Astrocyte of the spinal cord (primary cell): ENCODE measurements around the gene DNAH10.
A peak's percentile ranks its signal among the peaks of the same experiment; 100 is the strongest.

ENCODE experiments used
- DNase-seq: peaks from one replicate; pipeline ENCODE4 v3.0.0; 2011; ENCODE audit warnings: low read depth, low spot score
- H3K4me3 ChIP-seq: 2 replicates; pipeline ENCODE4 v1.5.1; 2011; ENCODE audit warnings: low read depth, mild to moderate bottlenecking, low read length, moderate library complexity
- in situ Hi-C: cut with HindIII; loops from 2 replicates; pipeline ENCODE4 v1.10.0; 2017; ENCODE audit warnings: low sequenced_read_pairs
- TF ChIP-seq, protein P1 (sequence below): IDR thresholded peaks from 2 replicates; pipeline ENCODE4 v1.5.1; 2012; ENCODE audit warnings: low read depth, mild to moderate bottlenecking, low read length, inconsistent platforms

The DNAH10 gene

DNA sequence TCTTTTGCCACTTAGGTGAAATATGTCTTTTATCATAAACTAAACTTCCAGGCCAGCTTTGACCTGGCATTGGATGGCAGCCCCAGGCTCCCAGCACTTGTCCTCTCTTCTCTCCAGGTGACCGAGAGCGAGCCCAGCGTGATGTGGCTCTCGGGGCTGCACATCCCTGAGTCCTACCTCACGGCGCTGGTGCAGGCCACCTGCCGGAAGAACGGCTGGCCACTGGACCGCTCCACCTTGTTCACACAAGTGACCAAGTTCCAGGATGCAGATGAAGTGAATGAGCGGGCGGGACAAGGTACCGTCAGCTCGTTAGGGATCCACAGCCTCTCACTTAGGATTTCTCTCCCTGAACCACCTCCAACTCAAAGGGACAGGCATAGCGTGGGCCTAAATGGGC lies 171.1 kb downstream of the DNAH10 start:
- in situ Hi-C loops: no loop called here
- no peak overlapping the region for H3K4me3 ChIP-seq
- no peak for DNase-seq
- TF ChIP-seq, protein P1, sequence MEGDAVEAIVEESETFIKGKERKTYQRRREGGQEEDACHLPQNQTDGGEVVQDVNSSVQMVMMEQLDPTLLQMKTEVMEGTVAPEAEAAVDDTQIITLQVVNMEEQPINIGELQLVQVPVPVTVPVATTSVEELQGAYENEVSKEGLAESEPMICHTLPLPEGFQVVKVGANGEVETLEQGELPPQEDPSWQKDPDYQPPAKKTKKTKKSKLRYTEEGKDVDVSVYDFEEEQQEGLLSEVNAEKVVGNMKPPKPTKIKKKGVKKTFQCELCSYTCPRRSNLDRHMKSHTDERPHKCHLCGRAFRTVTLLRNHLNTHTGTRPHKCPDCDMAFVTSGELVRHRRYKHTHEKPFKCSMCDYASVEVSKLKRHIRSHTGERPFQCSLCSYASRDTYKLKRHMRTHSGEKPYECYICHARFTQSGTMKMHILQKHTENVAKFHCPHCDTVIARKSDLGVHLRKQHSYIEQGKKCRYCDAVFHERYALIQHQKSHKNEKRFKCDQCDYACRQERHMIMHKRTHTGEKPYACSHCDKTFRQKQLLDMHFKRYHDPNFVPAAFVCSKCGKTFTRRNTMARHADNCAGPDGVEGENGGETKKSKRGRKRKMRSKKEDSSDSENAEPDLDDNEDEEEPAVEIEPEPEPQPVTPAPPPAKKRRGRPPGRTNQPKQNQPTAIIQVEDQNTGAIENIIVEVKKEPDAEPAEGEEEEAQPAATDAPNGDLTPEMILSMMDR: no peak

DNA sequence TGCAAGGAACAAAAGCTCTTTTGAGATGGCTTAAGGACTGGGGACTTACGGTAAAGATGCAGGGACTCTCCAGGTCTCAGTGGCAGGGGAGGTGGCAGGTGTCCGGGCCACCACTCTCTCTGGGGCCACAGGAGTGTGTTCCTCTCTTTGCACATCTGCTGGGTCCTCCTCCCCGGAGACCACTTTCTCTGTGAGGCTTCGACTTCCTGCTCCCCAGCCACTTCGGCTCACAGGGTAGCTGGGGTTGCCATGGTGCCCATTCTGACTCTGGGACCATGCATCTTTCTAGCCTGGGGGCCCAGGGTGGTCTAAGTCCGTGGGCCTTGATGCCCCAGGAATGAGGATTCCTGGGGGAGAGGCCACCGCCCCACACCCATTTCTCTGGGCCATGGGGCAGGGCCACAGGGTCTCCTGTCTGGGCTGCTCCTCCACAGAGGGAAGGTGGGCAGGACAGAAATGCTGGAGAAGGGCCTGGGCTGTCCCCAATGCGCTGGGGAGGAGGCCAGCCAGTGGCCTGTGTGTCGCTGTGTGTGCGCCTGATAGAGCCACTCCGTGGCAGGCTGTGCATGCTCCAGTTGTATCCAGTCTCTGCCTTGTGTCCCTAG lies 172.0 kb downstream of the DNAH10 start:
- in situ Hi-C loops: no loop called here
- TF ChIP-seq, protein P1: no peak
- DNase-seq: no peak
- H3K4me3 ChIP-seq: no peak overlapping the region

DNA sequence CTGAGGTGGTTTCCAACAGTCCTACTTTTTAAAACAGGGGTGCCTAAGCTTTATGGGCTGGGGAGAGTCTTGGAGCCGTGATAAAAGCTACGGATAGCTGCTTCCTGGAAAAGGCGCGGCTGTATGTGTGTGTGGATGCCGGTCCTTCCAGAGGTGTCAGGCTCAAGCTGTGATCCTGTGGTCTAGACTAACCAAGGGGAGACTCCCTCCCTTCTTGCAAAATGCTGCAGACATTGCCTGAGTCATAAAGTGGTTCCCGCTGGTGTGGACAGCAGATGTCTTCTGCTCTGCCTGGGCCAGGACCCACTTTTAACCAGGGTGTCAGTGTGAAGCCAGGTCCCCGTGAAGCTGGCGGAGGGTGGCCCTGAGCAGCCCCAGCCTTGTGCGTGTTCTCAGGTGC lies 172.7 kb downstream of the DNAH10 start:
- peak; percentile 35 for DNase-seq
- in situ Hi-C loops: no loop called here
- no peak overlapping the region for H3K4me3 ChIP-seq
- TF ChIP-seq, protein P1: no peak

DNA sequence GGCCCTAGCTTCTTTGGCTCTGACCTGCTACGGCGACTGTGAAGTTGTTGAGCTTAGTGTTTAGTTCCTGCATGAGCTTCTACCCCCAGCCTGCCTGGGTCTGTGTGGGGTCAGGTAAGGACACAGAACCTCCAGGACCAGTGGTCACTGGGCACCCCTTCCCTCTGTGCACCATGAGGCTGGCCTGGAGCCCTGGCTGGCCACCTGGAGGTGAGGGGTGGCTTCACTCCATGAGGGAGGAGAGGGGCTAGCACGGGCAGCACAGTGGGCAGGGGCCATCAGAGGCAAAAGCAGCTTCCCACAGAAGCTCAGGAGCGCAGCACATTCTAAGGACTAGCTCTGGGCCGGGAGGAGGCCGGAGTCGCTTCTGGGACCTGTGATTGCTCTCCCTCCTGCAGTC lies 173.9 kb downstream of the DNAH10 start:
- TF ChIP-seq, protein P1: no peak
- H3K4me3 ChIP-seq: no peak overlapping the region
- DNase-seq: no peak
- in situ Hi-C loops: no loop called here

DNA sequence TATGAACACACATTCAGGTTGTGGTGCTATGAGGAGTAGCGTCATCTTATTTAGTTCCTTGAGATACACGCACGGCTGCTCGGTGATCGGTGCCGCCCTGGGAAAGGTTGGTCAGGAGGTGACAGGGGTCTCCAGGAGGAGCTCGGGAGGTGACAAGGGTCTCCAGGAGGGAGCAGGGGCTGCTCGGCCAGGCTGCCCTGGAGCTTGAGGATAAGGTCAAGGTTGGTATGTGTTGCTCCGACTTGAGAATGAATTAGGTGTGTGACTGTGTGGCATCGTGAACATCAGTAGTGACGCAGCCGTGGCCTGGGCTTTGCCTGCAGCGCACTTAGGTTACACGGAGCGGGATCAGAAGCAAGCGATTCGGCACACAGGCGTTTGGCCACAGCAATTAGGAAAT lies 174.4 kb downstream of the DNAH10 start:
- no peak overlapping the region for H3K4me3 ChIP-seq
- TF ChIP-seq, protein P1: no peak
- in situ Hi-C loops: no loop called here
- DNase-seq: no peak

DNA sequence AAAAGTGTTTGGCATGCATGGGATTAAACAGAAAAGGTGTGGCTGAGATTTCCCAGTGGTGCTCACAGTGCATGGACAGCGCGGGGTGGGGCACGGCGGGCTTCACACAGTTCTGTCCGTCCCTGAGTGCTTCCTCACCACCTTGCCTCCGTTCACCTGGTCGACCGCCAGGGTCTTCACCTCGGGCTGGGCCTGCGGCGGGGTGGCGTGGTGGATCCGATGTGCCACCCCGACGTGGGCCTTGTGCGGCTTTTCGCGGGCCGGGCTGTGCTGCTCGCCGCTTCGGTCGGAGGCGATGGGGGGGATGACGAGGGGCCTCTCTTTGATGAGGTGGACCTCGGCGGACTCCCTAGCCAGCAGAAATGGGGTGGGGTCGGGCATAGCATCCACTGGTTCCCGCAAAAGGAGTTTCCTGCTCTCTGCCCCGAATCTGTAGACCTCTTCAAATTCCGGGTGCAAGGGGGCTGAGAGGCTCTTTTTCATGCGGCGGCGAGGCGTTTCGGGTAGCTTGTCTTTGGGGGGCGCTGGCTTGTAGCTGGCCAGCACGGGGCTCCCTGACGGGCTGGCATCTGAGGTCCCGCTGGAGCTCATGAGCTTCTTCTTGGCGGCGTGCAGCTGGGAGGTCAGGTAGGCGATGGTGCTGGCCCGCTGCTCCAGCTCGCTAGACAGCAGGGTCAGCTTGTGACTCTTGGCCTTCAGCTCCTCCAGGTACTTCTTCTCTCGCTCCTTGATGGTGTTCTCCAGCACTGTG lies 175.0 kb downstream of the DNAH10 start:
- TF ChIP-seq, protein P1: no peak
- in situ Hi-C loops: no loop called here
- H3K4me3 ChIP-seq: no peak overlapping the region
- DNase-seq: no peak
